ENCODE data around the gene SLN. TPM values are rescaled to one million over a fixed set of nuclear protein-coding genes. Genes with fewer than 3 reads are reported as not detected.

SLN gene
- total RNA-seq, 1 experiment from 2014 or later = not detected

DNA sequence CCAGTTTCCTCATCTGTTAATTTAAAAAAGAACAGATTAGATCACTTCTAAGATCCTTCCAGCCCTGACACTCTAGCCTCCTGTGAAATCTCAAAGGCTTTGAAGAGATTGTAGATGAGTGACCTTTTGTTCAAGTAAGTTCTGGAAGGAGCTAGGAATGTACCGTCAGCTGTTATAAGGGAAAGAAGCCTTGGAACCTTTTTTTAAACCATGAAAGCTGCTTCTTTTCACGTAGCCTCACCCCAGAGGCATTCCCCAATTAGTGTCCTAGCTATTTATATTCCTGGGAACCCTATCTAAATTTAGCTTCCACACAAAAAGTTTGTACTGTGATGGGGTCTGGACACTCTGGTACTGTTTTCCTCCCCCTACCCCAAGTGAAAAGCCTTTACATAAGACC lies 35.8 kb upstream of the SLN start:
- Histone ChIP-seq H2AFZ (ENCODE audit: low read depth, low read length, poor library complexity, severe bottlenecking) (no peak overlapping the region), H3K9me2 (ENCODE audit: insufficient read depth) (no peaks in the 10 kb centered on the region), H3K79me2 (ENCODE audit: insufficient read depth, low read length) (no peaks in the 10 kb centered on the region), H3K4me2 (ENCODE audit: low read length) (no peak overlapping the region), H3K9me3 (ENCODE audit: control insufficient read depth in 1 of 2, insufficient read depth in 1 of 2, low read depth in 1 of 2, low read length in 2 of 2) (no peaks in the 10 kb centered on the region), H3K4me3 (replicated peaks in 1 of 2; ENCODE audit: low read depth in 1 of 2, low read length in 2 of 2) (no peak overlapping the region), H3K36me3 (ENCODE audit: control insufficient read depth in 1 of 2, insufficient read depth in 2 of 2, low read length in 2 of 2) (no peaks in the 10 kb centered on the region), H3K27me3 (ENCODE audit: insufficient read depth, low read length) (no peaks in the 10 kb centered on the region), H3K27ac (ENCODE audit: low read depth, low read length) (no peak overlapping the region), H4K20me1 (ENCODE audit: insufficient read depth) (no peaks in the 10 kb centered on the region; the same call in 1 of the 2 replicates), H3K9ac (ENCODE audit: low read length) (no peak overlapping the region), H3K4me1 (ENCODE audit: control insufficient read depth in 1 of 2, insufficient read depth in 2 of 2, low read length in 2 of 2) (no peaks in the 10 kb centered on the region)
- no TSS peak for BruUV-seq (replicated peaks)
- no peak for DNase-seq (ENCODE audit: low read depth, low spot score)
- ChIA-PET RAD21 (ENCODE audit: low non-redundant PET in 1 of 2, low total read pairs in 2 of 2, uncharacterized antibody in 2 of 2, unreplicated experiment in 2 of 2) (no interaction called here), CTCF (interaction anchor here (0.6 to 1.2 kb wide), 2 partner anchors 10 to 23 kb away, joined by 3 read pairs; no protein-coding TSS in a partner anchor), POLR2A (no interaction called here)
- intact Hi-C loops (cut with micrococcal nuclease) = no loop called here
- TF ChIP-seq TCF7L2 (IDR thresholded peaks at IDR 0.05; ENCODE audit: borderline replicate concordance, extremely low read depth, insufficient read depth, insufficient read length) = no peak
- TF ChIP-seq EGR1 (IDR thresholded peaks at IDR 0.05; ENCODE audit: low read depth) = no peak
- TF ChIP-seq, protein P1, sequence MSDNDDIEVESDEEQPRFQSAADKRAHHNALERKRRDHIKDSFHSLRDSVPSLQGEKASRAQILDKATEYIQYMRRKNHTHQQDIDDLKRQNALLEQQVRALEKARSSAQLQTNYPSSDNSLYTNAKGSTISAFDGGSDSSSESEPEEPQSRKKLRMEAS (IDR thresholded peaks at IDR 0.05) = no peak
- no peak for TF ChIP-seq POLR2AphosphoS5 (IDR thresholded peaks at IDR 0.05; ENCODE audit: low read depth, low read length)
- TF ChIP-seq, protein P2, sequence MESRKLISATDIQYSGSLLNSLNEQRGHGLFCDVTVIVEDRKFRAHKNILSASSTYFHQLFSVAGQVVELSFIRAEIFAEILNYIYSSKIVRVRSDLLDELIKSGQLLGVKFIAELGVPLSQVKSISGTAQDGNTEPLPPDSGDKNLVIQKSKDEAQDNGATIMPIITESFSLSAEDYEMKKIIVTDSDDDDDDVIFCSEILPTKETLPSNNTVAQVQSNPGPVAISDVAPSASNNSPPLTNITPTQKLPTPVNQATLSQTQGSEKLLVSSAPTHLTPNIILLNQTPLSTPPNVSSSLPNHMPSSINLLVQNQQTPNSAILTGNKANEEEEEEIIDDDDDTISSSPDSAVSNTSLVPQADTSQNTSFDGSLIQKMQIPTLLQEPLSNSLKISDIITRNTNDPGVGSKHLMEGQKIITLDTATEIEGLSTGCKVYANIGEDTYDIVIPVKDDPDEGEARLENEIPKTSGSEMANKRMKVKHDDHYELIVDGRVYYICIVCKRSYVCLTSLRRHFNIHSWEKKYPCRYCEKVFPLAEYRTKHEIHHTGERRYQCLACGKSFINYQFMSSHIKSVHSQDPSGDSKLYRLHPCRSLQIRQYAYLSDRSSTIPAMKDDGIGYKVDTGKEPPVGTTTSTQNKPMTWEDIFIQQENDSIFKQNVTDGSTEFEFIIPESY (IDR thresholded peaks at IDR 0.05; ENCODE audit: extremely low read depth, insufficient replicate concordance, low read length) = no peak
- TF ChIP-seq SRF (IDR thresholded peaks at IDR 0.05; ENCODE audit: low read depth) = no peak
- TF ChIP-seq CBX3 (IDR thresholded peaks at IDR 0.05; ENCODE audit: low read depth) = no peak
- no peak for TF ChIP-seq JUND (IDR thresholded peaks at IDR 0.05)
- no peak for ATAC-seq

DNA sequence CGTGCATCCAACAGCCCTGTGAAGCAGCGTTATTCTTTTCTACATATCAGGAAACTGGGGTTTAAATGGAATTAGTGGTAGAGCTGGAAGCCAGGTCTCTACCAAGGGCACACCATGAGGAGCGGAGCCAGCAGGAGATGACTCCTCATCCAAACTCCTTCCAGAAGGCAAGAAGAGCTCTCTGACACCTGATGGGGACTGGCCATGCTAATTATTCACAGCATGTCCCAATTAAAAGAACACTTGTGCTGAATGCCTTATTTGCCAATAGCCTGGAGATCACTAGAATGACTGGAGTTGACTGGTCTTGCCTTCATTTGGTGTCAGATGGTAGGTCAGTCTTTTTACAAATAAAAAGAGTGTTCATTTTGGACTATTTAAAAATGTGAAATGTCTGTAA lies 32.9 kb upstream of the SLN start:
- ATAC-seq = no peak
- DNase-seq (ENCODE audit: low read depth, low spot score) = no peak
- intact Hi-C loops (cut with micrococcal nuclease) = no loop called here
- no peak overlapping the region for H3K9ac ChIP-seq (ENCODE audit: low read length)
- no peaks in the 10 kb centered on the region for H3K9me3 ChIP-seq (ENCODE audit: control insufficient read depth in 1 of 2, insufficient read depth in 1 of 2, low read depth in 1 of 2, low read length in 2 of 2)
- no peaks in the 10 kb centered on the region for H3K79me2 ChIP-seq (ENCODE audit: insufficient read depth, low read length)
- no peaks in the 10 kb centered on the region; the same call in 1 of the 2 replicates for H4K20me1 ChIP-seq (ENCODE audit: insufficient read depth)
- no TSS peak for BruUV-seq (replicated peaks)
- H2AFZ ChIP-seq (ENCODE audit: low read depth, low read length, poor library complexity, severe bottlenecking) = no peak overlapping the region
- no peaks in the 10 kb centered on the region for H3K27me3 ChIP-seq (ENCODE audit: insufficient read depth, low read length)
- H3K27ac ChIP-seq (ENCODE audit: low read depth, low read length) = no peak overlapping the region
- H3K4me1 ChIP-seq (ENCODE audit: control insufficient read depth in 1 of 2, insufficient read depth in 2 of 2, low read length in 2 of 2) = no peaks in the 10 kb centered on the region
- ChIA-PET POLR2A (no interaction called here), RAD21 (ENCODE audit: low non-redundant PET in 1 of 2, low total read pairs in 2 of 2, uncharacterized antibody in 2 of 2, unreplicated experiment in 2 of 2) (no interaction called here), CTCF (no interaction called here)
- H3K9me2 ChIP-seq (ENCODE audit: insufficient read depth) = no peaks in the 10 kb centered on the region
- no peaks in the 10 kb centered on the region for H3K36me3 ChIP-seq (ENCODE audit: control insufficient read depth in 1 of 2, insufficient read depth in 2 of 2, low read length in 2 of 2)
- no peak overlapping the region for H3K4me2 ChIP-seq (ENCODE audit: low read length)
- H3K4me3 ChIP-seq (replicated peaks in 1 of 2; ENCODE audit: low read depth in 1 of 2, low read length in 2 of 2) = no peak overlapping the region
- TF ChIP-seq, protein P3, sequence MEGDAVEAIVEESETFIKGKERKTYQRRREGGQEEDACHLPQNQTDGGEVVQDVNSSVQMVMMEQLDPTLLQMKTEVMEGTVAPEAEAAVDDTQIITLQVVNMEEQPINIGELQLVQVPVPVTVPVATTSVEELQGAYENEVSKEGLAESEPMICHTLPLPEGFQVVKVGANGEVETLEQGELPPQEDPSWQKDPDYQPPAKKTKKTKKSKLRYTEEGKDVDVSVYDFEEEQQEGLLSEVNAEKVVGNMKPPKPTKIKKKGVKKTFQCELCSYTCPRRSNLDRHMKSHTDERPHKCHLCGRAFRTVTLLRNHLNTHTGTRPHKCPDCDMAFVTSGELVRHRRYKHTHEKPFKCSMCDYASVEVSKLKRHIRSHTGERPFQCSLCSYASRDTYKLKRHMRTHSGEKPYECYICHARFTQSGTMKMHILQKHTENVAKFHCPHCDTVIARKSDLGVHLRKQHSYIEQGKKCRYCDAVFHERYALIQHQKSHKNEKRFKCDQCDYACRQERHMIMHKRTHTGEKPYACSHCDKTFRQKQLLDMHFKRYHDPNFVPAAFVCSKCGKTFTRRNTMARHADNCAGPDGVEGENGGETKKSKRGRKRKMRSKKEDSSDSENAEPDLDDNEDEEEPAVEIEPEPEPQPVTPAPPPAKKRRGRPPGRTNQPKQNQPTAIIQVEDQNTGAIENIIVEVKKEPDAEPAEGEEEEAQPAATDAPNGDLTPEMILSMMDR (IDR thresholded peaks at IDR 0.05 in 2 of 3, conservative IDR thresholded peaks at IDR 0.05 in 1 of 3; ENCODE audit: borderline replicate concordance in 1 of 3, insufficient read depth in 1 of 3, low read depth in 2 of 3, low read length in 2 of 3) = no peak
- no peak for TF ChIP-seq ZNF274 (IDR thresholded peaks at IDR 0.05; ENCODE audit: low read depth, low read length)
- TF ChIP-seq YY1 (IDR thresholded peaks at IDR 0.05; ENCODE audit: extremely low read depth, insufficient replicate concordance, low read depth, low read length) = no peak
- TF ChIP-seq, protein P1 (IDR thresholded peaks at IDR 0.05) = no peak
- TF ChIP-seq POLR2A (IDR thresholded peaks at IDR 0.05; ENCODE audit: borderline replicate concordance, extremely low read depth, insufficient read depth, insufficient read length) = no peak
- no peak for TF ChIP-seq SP1 (IDR thresholded peaks at IDR 0.05; ENCODE audit: low read depth)
- no peak for TF ChIP-seq SIN3A (IDR thresholded peaks at IDR 0.05; ENCODE audit: low read depth)

All from HCT116 (cell line).